Stimulated activated CD8-positive, alpha-beta memory T cell treated with anti-CD3 and anti-CD28 coated beads, Interleukin-4, amount 100 ng/mL, for 48 hours (primary cell): ENCODE results near the gene MAP3K13.
"Not testable (repeated sequence)": the region's sequence is repeated elsewhere in the genome, so short reads cannot be mapped to it uniquely, and the experiment has no call there.

Experiments used
- DNase-seq: peaks from one replicate; pipeline ENCODE4 v3.0.0-alpha.2; 2020

Gene MAP3K13

GRCh38 chr3:185460719-185461350, 97.9 kb downstream of the MAP3K13 start:
- no peak for DNase-seq

GRCh38 chr3:185465471-185465870, 102.5 kb downstream of the MAP3K13 start:
- DNase-seq, result no peak

DNA sequence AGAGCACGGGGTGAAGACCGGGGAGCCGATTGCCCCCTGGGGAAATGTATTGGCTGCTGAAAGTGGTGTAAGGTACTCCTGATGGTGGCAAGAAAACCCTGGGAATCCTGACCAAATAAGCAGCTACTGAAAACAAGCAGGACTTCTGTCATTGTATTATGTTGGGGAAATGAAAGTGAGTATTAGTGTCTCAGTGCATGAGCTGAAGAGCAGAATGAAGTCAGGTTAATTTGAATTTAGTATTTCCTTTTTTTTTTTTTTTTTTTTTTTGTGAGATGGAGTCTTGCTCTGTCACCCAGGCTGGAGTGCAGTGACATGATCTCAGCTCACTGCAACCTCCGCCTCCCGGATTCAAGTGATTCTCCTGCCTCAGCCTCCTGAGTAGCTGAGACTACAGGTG, 103.2 kb downstream of the MAP3K13 start:
- not testable (repeated sequence) for DNase-seq

GRCh38 chr3:185469542-185469941, 106.6 kb downstream of the MAP3K13 start:
- no peak for DNase-seq

DNA sequence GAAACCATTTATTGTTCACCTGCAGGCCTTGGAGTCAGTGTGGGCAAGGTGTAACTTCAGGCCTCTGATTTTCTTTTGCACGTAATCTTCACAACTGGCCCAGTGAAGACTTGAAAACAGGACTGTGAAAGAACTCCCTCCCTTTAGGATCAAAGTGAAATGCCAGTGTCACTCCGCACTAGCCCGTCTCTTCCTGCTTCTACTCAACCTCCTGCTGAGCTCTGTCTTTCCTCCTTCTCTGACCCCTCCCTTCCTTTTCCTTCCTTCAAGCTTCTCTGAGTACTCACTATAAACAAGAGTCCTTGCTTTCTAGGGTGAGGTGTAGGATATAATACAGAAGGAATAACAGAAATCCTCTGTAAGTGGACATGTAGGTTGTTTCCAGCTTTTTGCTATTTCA, 107.4 kb downstream of the MAP3K13 start:
- DNase-seq, result no peak

GRCh38 chr3:185473290-185473815, 110.4 kb downstream of the MAP3K13 start:
- no peak for DNase-seq

DNA sequence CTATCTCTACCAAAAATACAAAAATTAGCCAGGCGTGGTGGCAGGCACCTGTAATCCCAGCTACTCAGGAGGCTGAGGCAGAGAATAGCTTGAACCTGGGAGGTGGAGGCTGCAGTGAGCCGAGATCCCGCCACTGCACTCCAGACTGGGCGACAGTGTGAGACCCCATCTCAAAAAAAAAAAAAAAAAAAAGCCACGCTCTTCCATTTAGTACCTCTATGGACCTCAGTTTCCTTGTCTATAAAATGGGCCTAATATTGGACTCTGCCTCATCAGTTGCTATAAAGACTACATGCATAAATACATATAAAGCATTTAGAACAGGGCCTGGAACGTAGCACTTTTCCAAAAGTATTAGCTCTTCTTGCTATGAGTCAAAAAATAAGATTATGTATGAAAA, 112.0 kb downstream of the MAP3K13 start:
- DNase-seq, result not testable (repeated sequence)

- DNase-seq, result no peak
These were observed 114.4 kb downstream of the MAP3K13 start for GRCh38 chr3:185477316-185477715.

DNA sequence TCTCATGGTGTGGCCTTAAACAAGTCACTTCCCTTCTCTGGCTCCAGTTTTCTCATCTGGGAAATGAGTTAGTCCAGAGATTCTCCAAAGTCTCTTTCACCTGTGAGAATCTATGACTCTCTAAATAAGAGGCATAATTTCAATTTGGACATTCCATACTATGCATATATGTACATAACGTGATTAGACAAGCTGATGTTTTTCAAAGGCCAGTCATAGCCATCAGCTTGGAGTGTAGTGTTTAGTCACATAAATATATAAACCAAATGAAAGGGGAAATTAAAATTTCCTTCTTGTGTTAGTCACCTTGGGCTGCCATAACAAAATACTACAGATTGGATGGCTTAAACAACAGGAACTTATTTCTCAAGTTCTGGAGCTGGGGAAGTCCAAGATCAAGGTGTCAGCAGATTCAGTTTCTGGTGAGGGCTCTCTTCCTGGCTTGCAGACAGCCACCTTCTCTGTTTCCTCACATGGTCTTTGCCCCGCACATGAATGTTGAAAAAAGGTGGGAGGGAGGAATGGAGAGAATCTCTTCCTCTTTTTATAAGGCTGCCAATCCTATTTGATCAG, 116.5 kb downstream of the MAP3K13 start:
- DNase-seq, result no peak

GRCh38 chr3:185484296-185484695, 121.4 kb downstream of the MAP3K13 start:
- DNase-seq, result no peak

DNA sequence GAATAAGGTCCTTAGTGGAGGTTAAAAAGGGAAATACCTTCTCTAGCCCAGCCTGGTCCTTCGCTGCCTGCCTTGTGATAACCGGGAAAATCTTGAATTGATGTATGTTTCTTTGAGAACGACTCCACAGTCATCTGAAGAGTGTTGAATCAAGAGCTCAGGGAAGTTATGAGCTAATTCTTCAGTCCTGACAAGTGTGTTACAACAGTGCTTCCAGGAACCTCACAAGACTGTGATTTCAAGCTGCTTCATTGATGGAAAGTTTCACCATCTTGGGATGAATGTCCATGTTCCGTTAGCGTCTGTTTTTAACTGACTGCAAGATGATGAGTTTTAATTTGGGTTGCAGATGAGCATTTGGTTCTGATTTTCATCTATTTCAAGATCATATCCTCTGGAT, 123.5 kb downstream of the MAP3K13 start:
- DNase-seq, result no peak

DNA sequence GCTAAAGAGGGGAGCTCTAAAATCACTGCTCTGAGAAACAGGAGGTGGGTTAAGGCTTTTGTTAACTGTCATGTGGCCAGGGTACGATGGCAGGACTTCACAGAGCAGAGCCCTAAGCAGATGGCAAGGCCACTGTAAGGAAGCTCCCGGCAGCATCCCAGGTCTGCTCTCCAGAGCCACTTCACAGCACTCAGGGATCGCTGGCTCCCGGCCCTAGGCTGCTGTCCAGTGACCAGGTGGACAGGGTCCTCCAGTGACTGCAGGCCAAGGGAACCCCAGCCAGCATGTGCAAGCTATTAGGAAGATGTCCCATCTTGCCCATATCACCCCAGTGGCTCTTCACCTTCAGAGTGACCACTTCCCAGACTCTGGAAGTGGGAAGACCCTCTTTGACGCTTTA, 125.5 kb downstream of the MAP3K13 start:
- no peak for DNase-seq

DNA sequence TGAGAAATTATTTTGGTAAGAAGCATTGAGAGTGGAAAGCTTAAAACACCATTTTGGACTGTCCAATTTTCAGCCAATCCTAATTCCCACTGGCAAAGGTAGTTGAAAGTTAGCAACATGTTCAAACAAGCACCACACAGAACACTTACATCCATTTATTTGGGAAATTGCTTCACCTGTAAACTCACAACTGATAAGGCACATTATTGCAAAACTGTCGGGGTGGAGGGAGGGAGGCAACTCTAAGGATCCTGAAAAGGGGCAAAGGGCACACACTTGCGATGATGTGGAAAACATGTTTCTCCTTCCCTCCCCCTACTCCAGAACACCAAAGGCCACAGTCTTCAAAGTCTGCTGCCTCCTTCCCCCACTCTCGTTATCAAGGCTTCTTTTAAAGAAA, 126.5 kb downstream of the MAP3K13 start:
- DNase-seq, result no peak

DNA sequence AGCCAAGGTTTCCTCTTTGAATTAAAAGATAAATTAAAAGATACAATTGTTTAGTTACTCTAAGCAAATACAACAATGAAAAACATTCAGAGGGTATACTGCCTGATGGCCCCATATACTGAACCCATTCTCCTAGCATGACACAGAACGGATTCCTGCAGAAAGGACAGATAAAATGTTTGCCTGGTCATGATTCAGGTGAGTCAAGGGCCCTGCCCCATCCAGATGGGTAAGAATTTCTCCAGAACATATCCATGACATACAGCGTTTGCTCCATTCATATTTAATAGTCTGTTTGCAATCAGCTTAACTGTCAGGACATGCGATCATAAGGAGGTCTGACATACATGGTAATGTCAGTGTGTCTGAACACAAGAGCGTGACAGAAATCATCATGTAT, 127.3 kb downstream of the MAP3K13 start:
- no peak for DNase-seq

DNA sequence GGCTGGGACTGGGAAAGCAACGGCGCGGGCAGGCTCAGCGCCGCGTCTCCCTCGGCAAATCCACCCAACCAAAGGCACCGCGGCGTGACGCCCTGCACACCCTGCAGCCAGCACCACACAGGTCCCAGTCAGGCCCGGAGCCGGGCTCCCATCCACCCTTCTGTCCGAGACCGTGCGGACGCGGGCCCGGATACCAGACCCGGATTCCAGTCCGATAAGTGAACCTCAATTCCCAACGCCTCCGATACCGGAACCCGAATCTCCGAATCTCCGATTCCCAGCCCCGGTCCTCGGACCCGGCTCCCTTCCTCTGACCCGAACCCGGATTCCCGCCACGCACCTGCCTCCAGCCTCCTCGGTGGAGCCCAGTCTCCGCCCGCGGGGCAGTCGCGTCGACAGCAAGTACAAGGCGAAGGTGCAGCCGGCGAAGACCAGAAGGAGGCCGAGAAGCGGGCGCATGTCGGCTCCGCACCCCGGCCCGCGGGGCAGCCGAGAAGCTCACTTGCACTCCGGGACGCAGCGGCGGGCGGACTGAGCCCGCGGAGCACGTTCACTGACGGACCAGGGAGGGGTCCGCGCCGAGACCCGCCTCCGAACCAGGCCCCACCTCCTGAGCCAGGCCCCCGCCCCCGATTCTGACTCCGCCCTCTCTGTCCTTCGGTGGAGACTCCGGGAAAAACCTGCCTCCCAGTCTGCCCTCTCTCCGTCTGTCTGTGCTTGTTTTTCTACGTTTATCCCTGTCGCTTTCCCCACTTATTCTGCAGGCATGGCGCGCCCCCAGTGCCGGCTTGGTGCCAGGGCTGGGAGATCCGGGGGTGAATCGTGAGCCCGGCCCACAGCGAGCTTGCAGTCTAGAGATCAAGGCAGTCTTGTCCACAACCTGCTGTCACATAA, 135.8 kb downstream of the MAP3K13 start, which contains the start of gene TMEM41A:
TSS of gene TMEM41A (minus strand) at position 533 of the 894 bp plus-strand sequence. CDS start at position 459, 74 bp downstream.
- DNase-seq, result peak; percentile 95

GRCh38 chr3:185502987-185503386, 140.1 kb downstream of the MAP3K13 start:
- DNase-seq, result no peak

DNA sequence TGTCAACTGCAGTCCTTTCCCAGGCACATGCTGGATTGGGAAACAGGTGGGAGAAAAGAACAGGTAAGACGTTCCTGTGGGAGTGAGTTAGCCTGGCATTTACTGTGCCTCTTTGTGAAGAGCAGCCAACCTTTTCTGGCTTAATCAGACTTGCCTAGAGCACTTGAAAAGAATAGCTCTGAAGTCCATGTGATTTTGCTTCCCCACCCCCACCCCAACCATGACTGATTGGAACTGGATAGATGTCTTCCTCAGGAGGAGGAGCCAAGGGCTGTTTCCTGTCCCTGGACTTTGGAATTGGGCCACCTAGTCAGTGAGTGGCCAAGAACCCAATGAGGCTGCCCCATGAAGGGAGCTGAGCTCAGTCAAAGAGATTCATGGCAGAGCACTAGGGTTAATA, 140.6 kb downstream of the MAP3K13 start:
- no peak for DNase-seq

DNA sequence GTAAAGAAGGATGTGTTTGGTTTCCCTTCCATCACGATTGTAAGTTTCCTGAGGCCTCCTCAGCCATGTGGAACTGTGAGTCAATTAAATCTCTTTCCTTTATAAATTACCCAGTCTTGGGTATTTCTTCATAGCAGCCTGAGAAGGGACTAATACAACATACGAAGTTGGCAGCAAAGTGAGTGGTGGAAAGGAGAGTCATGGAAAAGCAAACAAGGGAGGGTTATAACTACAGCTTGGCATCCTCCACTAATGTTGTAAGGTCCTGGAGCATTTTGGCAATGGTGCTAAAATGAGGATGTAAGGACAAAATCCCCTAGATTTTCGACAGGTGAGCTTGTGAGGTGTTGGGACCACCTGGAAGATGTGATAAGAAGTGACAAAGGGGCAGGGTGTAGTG, 141.7 kb downstream of the MAP3K13 start:
- DNase-seq, result no peak

DNA sequence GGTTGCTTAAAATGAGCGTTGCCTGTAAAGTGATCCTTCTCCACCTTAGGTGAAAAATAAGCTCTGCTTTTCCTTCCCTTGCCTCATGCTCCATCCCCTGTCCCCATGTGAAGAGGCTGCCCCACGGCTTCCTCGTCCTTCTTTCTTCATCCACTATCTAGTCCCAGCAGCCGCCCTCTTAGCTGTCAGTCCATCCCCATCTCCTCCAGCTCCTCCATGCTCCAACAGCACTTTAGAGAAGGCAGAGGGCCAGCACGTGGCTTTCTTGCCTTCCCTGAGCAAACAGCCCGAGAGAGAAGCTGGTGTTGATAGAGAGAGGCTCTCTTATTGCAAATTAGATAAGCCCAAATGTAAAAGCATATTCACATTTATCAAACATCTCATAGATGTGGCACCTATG, 144.9 kb downstream of the MAP3K13 start:
- DNase-seq, result no peak

GRCh38 chr3:185508335-185508991, 145.5 kb downstream of the MAP3K13 start:
- DNase-seq, result no peak

GRCh38 chr3:185511711-185512110, 148.8 kb downstream of the MAP3K13 start:
- DNase-seq, result no peak

DNA sequence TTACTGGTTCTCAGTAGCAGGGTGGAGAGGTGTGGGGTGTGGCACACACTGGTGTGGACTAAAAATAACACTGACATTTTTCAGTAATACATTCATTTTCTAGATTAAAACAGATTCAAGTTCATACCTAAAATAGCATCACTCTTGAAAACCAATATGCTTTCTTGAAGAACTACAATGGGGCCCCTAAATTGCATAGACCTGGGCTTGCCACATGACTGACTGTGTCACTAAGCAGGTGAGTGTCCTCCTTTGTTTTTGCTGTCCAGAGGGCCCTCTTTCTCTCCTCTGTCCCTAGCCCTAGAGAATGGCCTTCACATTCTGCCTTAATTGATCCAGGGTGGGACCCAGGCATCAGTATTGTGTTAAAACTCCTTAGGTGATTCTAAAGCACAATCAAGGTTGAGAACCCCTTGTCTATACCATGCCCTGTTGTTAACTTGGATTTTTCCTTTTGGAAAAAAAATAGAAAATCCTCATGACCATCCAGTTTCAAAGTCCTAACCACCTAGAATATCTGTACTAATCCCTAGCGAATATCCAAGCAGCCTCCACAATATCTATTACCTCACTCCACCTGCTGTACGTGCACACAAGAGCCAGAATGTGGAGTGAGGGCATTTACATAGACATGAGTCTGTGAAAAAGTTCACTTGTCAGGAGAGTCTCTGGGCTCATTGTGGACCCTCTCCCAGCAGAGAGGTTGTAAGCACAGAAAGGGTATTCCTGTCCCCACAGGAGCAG, 154.6 kb downstream of the MAP3K13 start:
- DNase-seq, result no peak
